CD4-positive, alpha-beta T cell (primary cell): ENCODE measurements around the gene IGFBP6. TPM values are rescaled to one million over a fixed set of nuclear protein-coding genes. Genes with fewer than 3 reads are reported as not detected.

Experiments
- ATAC-seq: fragments of 200-7000 bp; cut with Tn5 transposase; one replicate; pipeline ENCODE4 v1.10.0; 2022; ENCODE audit warnings: mild to moderate bottlenecking; ENCODE audit not compliant: poor library complexity
- CTCF ChIA-PET: fragments of 350-600 bp; sonication (Branson Sonifier 250); formaldehyde crosslinking; loops from one replicate; lab custom pipeline; 2021; ENCODE audit warnings: antibody characterized with exemption, inconsistent platforms; lab: Charles Lee
- POLR2A ChIA-PET: fragments of 350-600 bp; sonication (Branson Sonifier 250); formaldehyde crosslinking; loops from one replicate; lab custom pipeline; 2021; ENCODE audit warnings: antibody characterized with exemption, inconsistent platforms; lab: Charles Lee
- DNase-seq, 14 experiments: peaks; one replicate each; pipeline ENCODE4 v3.0.0-alpha.2; 2013 to 2020; ENCODE audit warnings: mixed read lengths in 2 of 14
- H3K27ac ChIP-seq, 2 donors: one replicate each; pipeline versions ENCODE4 v1.5.1 to v1.7.0; 2013; ENCODE audit warnings: low read length in 2 of 2, low read depth in 1 of 2, mild to moderate bottlenecking in 1 of 2
- H3K27me3 ChIP-seq, 2 experiments: 1 replicate in 1 of 2; 2 replicates in 1 of 2; pipeline versions ENCODE4 v1.6.1 to v1.7.0; 2013; ENCODE audit warnings: low read length in 2 of 2, control low read depth in 1 of 2, mild to moderate bottlenecking in 1 of 2, moderate library complexity in 1 of 2; ENCODE audit not compliant: insufficient read depth in 2 of 2, control insufficient read depth in 1 of 2
- H3K36me3 ChIP-seq: one replicate; pipeline ENCODE4 v1.6.1; 2013; ENCODE audit warnings: low read length, control low read depth; ENCODE audit not compliant: insufficient read depth
- H3K4me1 ChIP-seq: one replicate; pipeline ENCODE4 v1.6.1; 2013; ENCODE audit warnings: low read length, control low read depth; ENCODE audit not compliant: insufficient read depth
- H3K4me3 ChIP-seq: one replicate; pipeline ENCODE4 v1.5.1; 2013; ENCODE audit warnings: mild to moderate bottlenecking, low read length, moderate library complexity
- H3K9me3 ChIP-seq, 2 experiments: 1 replicate in 1 of 2; 2 replicates in 1 of 2; pipeline versions ENCODE4 v1.6.1 to v1.7.0; 2013; ENCODE audit warnings: low read length in 2 of 2, mild to moderate bottlenecking in 2 of 2, control low read depth in 1 of 2, moderate library complexity in 1 of 2; ENCODE audit not compliant: control insufficient read depth in 1 of 2, insufficient read depth in 1 of 2
- H3K27ac Mint-ChIP-seq: one replicate; pipeline ENCODE4 v1.8.0; 2020; ENCODE audit warnings: mixed read lengths
- H3K27me3 Mint-ChIP-seq: one replicate; pipeline ENCODE4 v1.8.0; 2021; ENCODE audit warnings: mixed read lengths
- H3K36me3 Mint-ChIP-seq: one replicate; pipeline ENCODE4 v1.8.0; 2021; ENCODE audit warnings: low read depth, mixed read lengths
- H3K4me1 Mint-ChIP-seq: one replicate; pipeline ENCODE4 v1.8.0; 2021; ENCODE audit warnings: low read depth, mixed read lengths
- H3K4me3 Mint-ChIP-seq: one replicate; pipeline ENCODE4 v1.8.0; 2020; ENCODE audit warnings: mild to moderate bottlenecking, mixed read lengths
- H3K9me3 Mint-ChIP-seq: one replicate; pipeline ENCODE4 v1.8.0; 2020; ENCODE audit warnings: mixed read lengths
- CTCF ChIP-seq: fragments of 200-600 bp; IDR thresholded peaks from one replicate; pipeline ENCODE4 v1.8.0; 2022; ENCODE audit warnings: antibody characterized with exemption, mild to moderate bottlenecking
- intact Hi-C, 2 experiments: fragments of 100-400 bp; cut with DNase I in 1 of 2; cut with micrococcal nuclease in 1 of 2; formaldehyde crosslinking; loops; one replicate each; pipeline versions ENCODE4 v1.15.1 to v1.9.0; 2023 to 2025; cut with DNase I, micrococcal nuclease
- total RNA-seq, 174 experiments: library from RNA in 2 of 174; stranded (reverse) in 2 of 174; gene quantifications; one replicate each; pipeline ENCODE4 v1.2.3 and lab custom pipeline; 2021 to 2026

The IGFBP6 gene
- total RNA-seq, 2 experiments from 2014 or later: 0.49 TPM; not detected in 1

DNA sequence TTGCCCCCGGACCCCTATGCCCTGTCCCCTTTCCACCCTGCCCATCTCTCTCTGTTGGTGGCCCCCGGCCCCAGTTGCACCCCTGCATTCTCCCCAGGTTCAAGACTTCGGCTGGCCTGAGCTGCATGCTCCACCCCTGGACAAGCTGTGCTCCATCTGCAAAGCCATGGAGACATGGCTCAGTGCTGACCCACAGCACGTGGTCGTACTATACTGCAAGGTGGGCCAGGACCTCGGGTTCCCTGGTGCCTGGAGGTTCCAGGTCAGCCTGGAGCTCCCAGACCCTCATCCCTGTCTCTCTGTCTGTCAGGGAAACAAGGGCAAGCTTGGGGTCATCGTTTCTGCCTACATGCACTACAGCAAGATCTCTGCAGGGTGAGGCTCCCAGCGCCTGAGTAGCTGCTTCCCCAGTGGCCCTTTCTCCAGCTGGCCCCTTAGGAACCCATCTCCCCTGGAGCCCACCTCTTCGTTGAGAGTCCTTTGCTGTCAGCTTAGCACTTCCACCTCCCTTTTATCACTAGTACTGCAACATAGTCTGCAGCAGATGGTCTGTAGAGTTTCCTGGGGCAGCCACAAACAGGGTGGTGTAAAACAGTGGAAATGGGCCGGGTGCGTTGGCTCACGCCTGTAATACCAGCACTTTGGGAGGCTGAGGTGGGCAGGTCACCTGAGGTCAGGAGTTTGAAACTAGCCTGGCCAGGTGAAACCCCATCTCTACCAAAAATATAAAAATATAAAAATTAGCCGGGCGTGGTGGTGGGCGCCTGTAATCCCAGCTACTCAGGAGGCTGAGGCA lies 41.8 kb upstream of the IGFBP6 start:
- Histone ChIP-seq H3K4me1 (peaks cover 17% of the 10 kb centered on the region), H3K36me3 (no peaks in the 10 kb centered on the region), H3K27ac (no peak overlapping the region), H3K4me3 (no peak overlapping the region), H3K9me3 (no peaks in the 10 kb centered on the region), H3K27me3 (no peaks in the 10 kb centered on the region)
- POLR2A ChIA-PET: interaction anchor here (1.1 to 2.2 kb wide), 3 partner anchors 8 to 50 kb away, joined by 3 to 10 read pairs (median 6); partner anchors contain the start of gene EIF4B
- peak overlapping the region; percentile 51 for H3K4me3 Mint-ChIP-seq
- no peak for ATAC-seq
- peak in 1 of 14 experiments; percentile 4 for DNase-seq
- intact Hi-C loops: loop anchor here in 1 of 2 experiments (2.0 kb wide), 1 partner anchor 23 kb away; the partner anchor contains the start of gene SPRYD3
- no peaks in the 10 kb centered on the region for H3K9me3 Mint-ChIP-seq
- no peak for TF ChIP-seq CTCF
- no peaks in the 10 kb centered on the region for H3K36me3 Mint-ChIP-seq
- no peaks in the 10 kb centered on the region for H3K27me3 Mint-ChIP-seq
- H3K27ac Mint-ChIP-seq: peak overlapping the region; percentile 17
- CTCF ChIA-PET: interaction anchor here (1.2 to 4.0 kb wide), 3 partner anchors 8 to 43 kb away, joined by 3 to 28 read pairs (median 21); partner anchors contain the start of gene IGFBP6
- peaks cover 15% of the 10 kb centered on the region for H3K4me1 Mint-ChIP-seq

DNA sequence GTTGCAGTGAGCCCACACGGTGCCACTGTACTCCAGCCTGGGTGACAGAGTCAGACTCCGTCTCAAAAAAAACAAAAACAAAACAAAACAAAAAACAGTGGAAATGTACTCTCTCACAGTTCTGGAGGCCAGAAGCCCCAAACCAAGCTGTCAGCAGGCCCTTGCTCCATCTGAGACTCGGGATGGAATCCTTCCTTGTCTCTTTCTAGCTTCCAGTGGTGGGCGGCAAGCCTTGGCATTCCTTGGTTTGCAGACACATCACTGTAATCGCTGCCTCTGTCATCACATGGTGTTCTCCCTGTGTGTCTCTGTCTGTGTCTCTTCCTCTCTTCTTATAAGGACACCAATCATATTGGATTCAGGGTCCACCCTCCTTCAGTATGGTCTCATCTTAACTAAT lies 41.2 kb upstream of the IGFBP6 start:
- ChIA-PET CTCF (interaction anchor here (1.2 to 4.0 kb wide), 3 partner anchors 9 to 42 kb away, joined by 3 to 28 read pairs (median 21); partner anchors contain the start of gene IGFBP6), POLR2A (interaction anchor here (1.1 to 1.3 kb wide), 2 partner anchors 9 to 50 kb away, joined by 3 to 6 read pairs; partner anchors contain the start of gene EIF4B)
- Histone ChIP-seq H3K4me1 (peaks cover 18% of the 10 kb centered on the region), H3K36me3 (no peaks in the 10 kb centered on the region), H3K4me3 (no peak overlapping the region), H3K9me3 (no peaks in the 10 kb centered on the region), H3K27me3 (no peaks in the 10 kb centered on the region), H3K27ac (no peak overlapping the region)
- Mint-ChIP-seq H3K36me3 (no peaks in the 10 kb centered on the region), H3K4me1 (peaks cover 12% of the 10 kb centered on the region), H3K27me3 (no peaks in the 10 kb centered on the region), H3K27ac (no peak overlapping the region), H3K4me3 (no peak overlapping the region), H3K9me3 (no peaks in the 10 kb centered on the region)
- ATAC-seq (no peak), DNase-seq (no peak)
- intact Hi-C loops: no loop called here
- TF ChIP-seq CTCF: no peak

DNA sequence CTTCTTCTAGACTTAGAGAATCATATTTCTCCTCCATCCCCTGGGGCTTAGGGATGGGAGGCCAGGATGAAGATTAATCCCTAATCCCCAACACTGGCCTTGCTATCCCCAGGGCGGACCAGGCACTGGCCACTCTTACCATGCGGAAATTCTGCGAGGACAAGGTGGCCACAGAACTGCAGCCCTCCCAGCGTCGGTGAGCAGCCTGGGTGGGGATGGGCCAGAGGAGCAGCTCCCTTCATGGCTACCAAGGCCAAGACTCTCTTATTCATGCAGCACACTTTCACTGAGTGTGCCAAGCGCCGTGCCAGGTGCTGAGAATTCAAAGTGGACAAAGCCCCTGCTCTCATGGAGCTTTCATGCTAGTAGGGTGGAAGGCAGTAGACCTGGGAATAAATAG lies 40.6 kb upstream of the IGFBP6 start:
- TF ChIP-seq CTCF: no peak
- POLR2A ChIA-PET: interaction anchor here (1.1 kb wide), 1 partner anchor 51 kb away, joined by 3 read pairs; the partner anchor contains the start of gene EIF4B
- Mint-ChIP-seq H3K4me3 (no peak overlapping the region), H3K9me3 (no peaks in the 10 kb centered on the region), H3K27me3 (no peaks in the 10 kb centered on the region), H3K4me1 (peaks cover 11% of the 10 kb centered on the region), H3K36me3 (no peaks in the 10 kb centered on the region), H3K27ac (no peak overlapping the region)
- Histone ChIP-seq H3K36me3 (no peaks in the 10 kb centered on the region), H3K4me1 (peaks cover 20% of the 10 kb centered on the region), H3K4me3 (no peak overlapping the region), H3K9me3 (no peaks in the 10 kb centered on the region), H3K27me3 (no peaks in the 10 kb centered on the region), H3K27ac (no peak overlapping the region)
- CTCF ChIA-PET: interaction anchor here (1.2 to 4.0 kb wide), 2 partner anchors 9 kb away, joined by 3 to 28 read pairs; no protein-coding TSS in a partner anchor
- DNase-seq (peak in 1 of 14 experiments; percentile 5), ATAC-seq (no peak)
- intact Hi-C loops: no loop called here
